ENCODE measurements around the gene CELF1.

Gene CELF1

DNA sequence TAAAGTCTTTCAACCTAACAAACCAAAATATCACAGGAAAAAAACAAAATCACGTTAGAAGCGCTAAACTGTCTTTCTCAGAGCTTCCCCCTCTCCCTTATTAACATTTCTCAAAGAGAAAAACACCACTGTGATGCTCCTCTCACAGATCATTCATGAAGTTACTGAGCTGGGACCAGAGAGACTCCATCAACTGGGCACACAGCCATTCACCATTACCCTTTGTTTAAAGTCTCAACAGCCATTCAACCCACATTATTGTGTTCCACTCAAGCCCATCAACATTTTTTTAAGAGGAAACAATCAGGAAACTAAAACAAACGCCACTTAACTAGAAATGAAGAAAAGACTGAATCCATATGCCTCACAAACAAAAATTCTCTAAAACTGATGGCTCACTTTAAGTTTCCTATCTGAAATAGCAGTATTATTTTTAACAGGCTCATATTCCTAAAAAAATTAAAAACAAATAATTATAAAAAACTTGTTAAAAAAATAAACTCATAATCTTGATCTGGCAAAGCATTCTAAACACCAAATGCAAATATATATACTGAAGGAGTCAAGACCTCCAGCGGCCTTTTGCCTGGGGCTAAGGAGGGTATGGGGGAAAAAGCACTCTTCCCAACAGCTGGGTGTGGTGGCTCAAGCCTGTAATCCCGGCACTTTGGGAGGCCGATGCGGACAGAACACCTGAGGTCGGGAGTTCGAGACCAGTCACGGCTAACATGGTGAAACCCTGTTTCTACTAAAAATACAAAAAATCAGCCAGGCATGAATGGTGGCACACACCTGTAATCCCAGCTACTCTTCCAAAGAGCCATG is 14.0 kb downstream of the CELF1 start:
- Histone ChIP-seq H3K4me1 (peaks cover 7% of the 10 kb centered on the region), H3K27ac (no peak overlapping the region), H2AFZ (no peak overlapping the region), H3K9me3 (ENCODE audit: control insufficient read depth, low read length) (no peaks in the 10 kb centered on the region), H3K9ac (no peak overlapping the region), H3K79me2 (peaks cover 58% of the 10 kb centered on the region), H3K27me3 (ENCODE audit: control insufficient read depth, insufficient read depth, low read length) (no peaks in the 10 kb centered on the region), H3K4me2 (ENCODE audit: low read length) (peak overlapping the region; percentile 9), H3K36me3 (ENCODE audit: control insufficient read depth, insufficient read depth, low read length) (no peaks in the 10 kb centered on the region), H3K4me3 (ENCODE audit: low read depth, low read length) (no peak overlapping the region)
- TF ChIP-seq, protein P1, sequence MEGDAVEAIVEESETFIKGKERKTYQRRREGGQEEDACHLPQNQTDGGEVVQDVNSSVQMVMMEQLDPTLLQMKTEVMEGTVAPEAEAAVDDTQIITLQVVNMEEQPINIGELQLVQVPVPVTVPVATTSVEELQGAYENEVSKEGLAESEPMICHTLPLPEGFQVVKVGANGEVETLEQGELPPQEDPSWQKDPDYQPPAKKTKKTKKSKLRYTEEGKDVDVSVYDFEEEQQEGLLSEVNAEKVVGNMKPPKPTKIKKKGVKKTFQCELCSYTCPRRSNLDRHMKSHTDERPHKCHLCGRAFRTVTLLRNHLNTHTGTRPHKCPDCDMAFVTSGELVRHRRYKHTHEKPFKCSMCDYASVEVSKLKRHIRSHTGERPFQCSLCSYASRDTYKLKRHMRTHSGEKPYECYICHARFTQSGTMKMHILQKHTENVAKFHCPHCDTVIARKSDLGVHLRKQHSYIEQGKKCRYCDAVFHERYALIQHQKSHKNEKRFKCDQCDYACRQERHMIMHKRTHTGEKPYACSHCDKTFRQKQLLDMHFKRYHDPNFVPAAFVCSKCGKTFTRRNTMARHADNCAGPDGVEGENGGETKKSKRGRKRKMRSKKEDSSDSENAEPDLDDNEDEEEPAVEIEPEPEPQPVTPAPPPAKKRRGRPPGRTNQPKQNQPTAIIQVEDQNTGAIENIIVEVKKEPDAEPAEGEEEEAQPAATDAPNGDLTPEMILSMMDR (IDR thresholded peaks at IDR 0.05), result no peak

DNA sequence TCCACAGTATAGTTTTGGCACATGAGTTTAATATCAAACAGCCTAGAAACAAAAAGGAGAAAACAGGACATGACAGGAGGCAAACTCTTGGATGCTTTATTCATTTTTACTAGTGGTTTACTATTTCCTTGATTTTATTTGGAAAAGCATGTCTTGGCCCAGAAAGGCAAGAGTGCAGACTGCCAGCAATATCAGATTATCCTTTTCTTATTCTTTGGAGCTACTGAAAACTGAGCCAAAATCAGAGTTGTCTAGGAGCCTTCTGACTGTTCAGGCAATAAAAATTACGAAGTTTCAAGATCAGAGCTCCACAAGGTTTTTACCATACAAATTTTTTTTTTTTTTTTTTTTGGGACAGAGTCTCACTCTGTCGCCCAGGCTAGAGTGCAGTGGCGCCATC is 16.0 kb downstream of the CELF1 start:
- TF ChIP-seq, protein P1 (IDR thresholded peaks at IDR 0.05), result no peak
- Histone ChIP-seq H3K4me2 (ENCODE audit: low read length) (no peak overlapping the region), H3K79me2 (peaks cover 53% of the 10 kb centered on the region), H2AFZ (no peak overlapping the region), H3K36me3 (ENCODE audit: control insufficient read depth, insufficient read depth, low read length) (no peaks in the 10 kb centered on the region), H3K4me3 (ENCODE audit: low read depth, low read length) (no peak overlapping the region), H3K9me3 (ENCODE audit: control insufficient read depth, low read length) (no peaks in the 10 kb centered on the region), H3K9ac (no peak overlapping the region), H3K27me3 (ENCODE audit: control insufficient read depth, insufficient read depth, low read length) (no peaks in the 10 kb centered on the region), H3K27ac (no peak overlapping the region), H3K4me1 (peaks cover 7% of the 10 kb centered on the region)

DNA sequence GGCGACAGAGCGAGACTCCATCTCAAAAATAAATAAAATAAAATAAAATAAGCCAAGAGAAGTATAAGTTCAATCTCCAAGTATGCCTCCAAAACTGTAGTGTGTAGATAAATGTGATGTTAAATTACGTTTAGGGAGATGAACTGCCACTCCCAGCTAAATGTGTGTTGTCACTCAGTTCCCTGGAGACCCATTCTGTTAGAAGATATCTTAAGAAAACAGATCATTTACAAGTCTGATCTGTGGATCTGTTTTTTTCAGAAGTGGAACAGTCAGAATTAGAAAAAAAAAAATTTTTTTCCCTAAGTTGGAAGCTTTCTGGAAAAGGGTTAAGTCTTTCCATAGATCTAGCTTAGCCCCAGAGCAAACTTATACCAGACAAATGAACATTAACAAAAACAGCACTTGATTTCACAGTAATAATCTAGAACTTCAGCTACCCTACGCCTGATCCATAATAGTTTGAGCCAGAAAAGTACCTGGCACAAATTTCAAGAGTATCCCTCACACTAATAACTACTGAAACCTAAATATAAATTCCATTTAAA is 18.2 kb downstream of the CELF1 start:
- TF ChIP-seq, protein P1 (IDR thresholded peaks at IDR 0.05), result no peak
- no peak overlapping the region for H2AFZ ChIP-seq
- H3K9me3 ChIP-seq (ENCODE audit: control insufficient read depth, low read length), result no peaks in the 10 kb centered on the region
- H3K4me3 ChIP-seq (ENCODE audit: low read depth, low read length), result no peak overlapping the region
- peaks cover 49% of the 10 kb centered on the region for H3K79me2 ChIP-seq
- no peaks in the 10 kb centered on the region for H3K27me3 ChIP-seq (ENCODE audit: control insufficient read depth, insufficient read depth, low read length)
- no peak overlapping the region for H3K4me2 ChIP-seq (ENCODE audit: low read length)
- H3K27ac ChIP-seq, result no peak overlapping the region
- peaks cover 3% of the 10 kb centered on the region for H3K4me1 ChIP-seq
- H3K36me3 ChIP-seq (ENCODE audit: control insufficient read depth, insufficient read depth, low read length), result no peaks in the 10 kb centered on the region
- no peak overlapping the region for H3K9ac ChIP-seq

DNA sequence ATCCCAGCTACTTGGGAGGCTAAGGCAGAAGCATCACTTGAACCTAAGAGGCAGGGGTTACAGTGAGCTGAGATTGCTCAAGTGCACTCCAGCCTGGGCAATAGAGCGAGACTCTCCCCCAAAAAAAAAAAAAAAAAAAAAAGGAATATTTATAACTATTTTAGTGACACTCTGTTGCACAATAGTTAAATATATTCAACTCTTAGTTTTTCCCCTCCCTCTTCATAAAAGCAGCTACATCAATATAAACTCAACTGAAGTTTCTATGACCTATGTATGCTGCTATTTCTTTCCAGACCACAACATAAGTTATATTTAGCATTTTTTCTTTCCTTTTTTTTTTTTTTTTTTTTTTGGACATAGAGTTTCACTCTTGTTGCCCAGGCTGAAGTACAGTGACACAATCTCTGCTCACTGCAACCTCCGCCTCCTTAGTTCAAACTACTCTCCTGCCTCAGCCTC is 19.2 kb downstream of the CELF1 start:
- TF ChIP-seq, protein P1 (IDR thresholded peaks at IDR 0.05), result no peak
- Histone ChIP-seq H3K4me1 (peaks cover 2% of the 10 kb centered on the region), H3K4me3 (ENCODE audit: low read depth, low read length) (no peak overlapping the region), H3K36me3 (ENCODE audit: control insufficient read depth, insufficient read depth, low read length) (no peaks in the 10 kb centered on the region), H3K4me2 (ENCODE audit: low read length) (no peak overlapping the region), H3K27me3 (ENCODE audit: control insufficient read depth, insufficient read depth, low read length) (no peaks in the 10 kb centered on the region), H3K9me3 (ENCODE audit: control insufficient read depth, low read length) (no peaks in the 10 kb centered on the region), H3K27ac (no peak overlapping the region), H2AFZ (no peak overlapping the region), H3K9ac (no peak overlapping the region), H3K79me2 (peaks cover 57% of the 10 kb centered on the region)

Data from parathyroid adenoma (tissue), 2 donors.